T-helper 2 cell treated with Interferon-gamma antibody and Interleukin-4, amounts not matched to agents 5 μg/mL and 100 μg/mL, for 36 hours (primary cell): ENCODE results near the gene FIBCD1.

ENCODE experiments used
- DNase-seq: peaks from one replicate; pipeline ENCODE4 v3.0.0; 2021; ENCODE audit warnings: low spot score
- H3K27ac Mint-ChIP-seq: one replicate; pipeline ENCODE4 v1.8.0; 2021; ENCODE audit warnings: mild to moderate bottlenecking, mixed read lengths
- H3K27me3 Mint-ChIP-seq: one replicate; pipeline ENCODE4 v1.8.0; 2021; ENCODE audit warnings: low read depth, mixed read lengths
- H3K36me3 Mint-ChIP-seq: one replicate; pipeline ENCODE4 v1.8.0; 2021; ENCODE audit warnings: low read depth, mixed read lengths
- H3K4me1 Mint-ChIP-seq: one replicate; pipeline ENCODE4 v1.8.0; 2021; ENCODE audit warnings: low read depth, mixed read lengths
- H3K4me3 Mint-ChIP-seq: one replicate; pipeline ENCODE4 v1.8.0; 2022; ENCODE audit warnings: mild to moderate bottlenecking, moderate library complexity, mixed read lengths
- H3K9me3 Mint-ChIP-seq: one replicate; pipeline ENCODE4 v1.8.0; 2021; ENCODE audit warnings: mixed read lengths

Gene FIBCD1

GRCh38 chr9:130882696-130883225, 56.3 kb downstream of the FIBCD1 start:
- H3K4me1 Mint-ChIP-seq, result no peaks in the 10 kb centered on the region
- no peak for DNase-seq
- H3K27me3 Mint-ChIP-seq, result no peaks in the 10 kb centered on the region
- H3K36me3 Mint-ChIP-seq, result peaks cover 20% of the 10 kb centered on the region
- H3K4me3 Mint-ChIP-seq, result no peak overlapping the region
- H3K9me3 Mint-ChIP-seq, result no peaks in the 10 kb centered on the region
- H3K27ac Mint-ChIP-seq, result no peak overlapping the region

DNA sequence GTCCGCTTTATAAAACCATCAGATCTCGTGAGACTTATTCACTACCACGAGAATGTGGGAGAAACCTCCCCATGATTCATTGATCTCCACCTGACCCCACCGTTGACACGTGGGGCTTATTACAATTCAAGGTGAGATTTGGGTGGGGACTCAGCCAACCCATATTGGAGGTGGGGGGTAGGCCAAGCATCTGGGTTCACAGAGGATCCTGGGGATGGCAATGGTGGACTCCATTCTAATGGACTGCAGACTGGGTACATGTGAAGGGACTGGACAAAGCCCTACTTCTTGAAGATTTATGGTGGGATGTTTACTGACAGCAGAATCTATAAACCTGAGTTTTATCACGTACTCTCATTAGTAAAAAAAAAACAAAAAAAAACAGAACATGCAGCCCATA, 57.5 kb downstream of the FIBCD1 start:
- no peak for DNase-seq
- Mint-ChIP-seq H3K9me3 (no peaks in the 10 kb centered on the region), H3K27ac (no peak overlapping the region), H3K4me3 (no peak overlapping the region), H3K27me3 (no peaks in the 10 kb centered on the region), H3K4me1 (no peaks in the 10 kb centered on the region), H3K36me3 (peaks cover 23% of the 10 kb centered on the region)

GRCh38 chr9:130880599-130881220, 58.3 kb downstream of the FIBCD1 start:
- H3K27me3 Mint-ChIP-seq, result no peaks in the 10 kb centered on the region
- H3K4me1 Mint-ChIP-seq, result no peaks in the 10 kb centered on the region
- no peak overlapping the region for H3K27ac Mint-ChIP-seq
- no peak overlapping the region for H3K4me3 Mint-ChIP-seq
- DNase-seq, result no peak
- peaks cover 21% of the 10 kb centered on the region for H3K36me3 Mint-ChIP-seq
- no peaks in the 10 kb centered on the region for H3K9me3 Mint-ChIP-seq

DNA sequence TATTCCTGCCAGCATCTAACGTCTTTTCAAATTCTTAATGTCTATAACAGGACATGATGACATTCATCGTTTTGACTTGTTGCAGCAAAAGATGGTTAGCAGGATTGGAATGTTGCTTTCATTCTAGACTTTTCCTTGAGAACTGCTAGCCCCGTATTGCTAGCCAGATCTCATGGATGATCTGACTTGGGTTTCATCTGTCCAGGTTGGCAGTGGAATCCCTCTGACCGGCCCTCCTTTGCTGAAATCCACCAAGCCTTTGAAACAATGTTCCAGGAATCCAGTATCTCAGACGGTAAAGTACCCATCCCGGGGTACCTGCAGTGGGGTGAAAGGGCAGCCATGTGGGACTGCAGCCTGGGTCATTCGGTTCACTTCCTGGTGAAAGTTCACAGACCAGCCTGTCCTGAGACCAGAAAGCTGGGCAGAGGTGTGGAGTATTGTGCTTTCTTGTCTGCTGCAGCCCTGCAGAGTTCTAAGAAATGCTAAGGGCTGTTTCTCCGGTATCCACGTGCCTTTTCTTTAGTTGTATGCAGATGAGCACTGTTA, 59.1 kb downstream of the FIBCD1 start:
- H3K36me3 Mint-ChIP-seq, result peaks cover 21% of the 10 kb centered on the region

DNA sequence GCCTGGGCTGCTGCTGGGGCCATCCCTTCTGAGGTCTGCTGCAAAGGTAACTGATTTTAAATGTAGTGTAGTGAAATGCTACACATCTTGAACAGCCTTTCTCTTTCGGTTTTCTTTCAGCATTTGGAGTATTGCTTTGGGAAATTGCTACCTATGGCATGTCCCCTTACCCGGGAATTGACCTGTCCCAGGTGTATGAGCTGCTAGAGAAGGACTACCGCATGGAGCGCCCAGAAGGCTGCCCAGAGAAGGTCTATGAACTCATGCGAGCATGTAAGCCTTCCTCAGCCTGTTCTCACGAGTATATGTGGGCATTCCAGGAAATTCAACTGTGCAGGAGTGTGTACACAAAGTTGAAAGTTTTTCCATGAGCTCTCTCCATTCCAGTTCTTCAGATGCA, 60.8 kb downstream of the FIBCD1 start:
- Mint-ChIP-seq H3K36me3 (peaks cover 23% of the 10 kb centered on the region), H3K4me1 (no peaks in the 10 kb centered on the region), H3K4me3 (no peak overlapping the region), H3K27ac (no peak overlapping the region), H3K27me3 (no peaks in the 10 kb centered on the region), H3K9me3 (no peaks in the 10 kb centered on the region)
- DNase-seq, result no peak

More for the DNA sequence above, 59.1 kb downstream of the FIBCD1 start:
- Mint-ChIP-seq H3K27ac (no peak overlapping the region), H3K27me3 (no peaks in the 10 kb centered on the region), H3K4me1 (no peaks in the 10 kb centered on the region), H3K4me3 (no peak overlapping the region), H3K9me3 (no peaks in the 10 kb centered on the region)
- DNase-seq, result no peak

- Mint-ChIP-seq H3K9me3 (no peaks in the 10 kb centered on the region), H3K4me1 (no peaks in the 10 kb centered on the region), H3K36me3 (peaks cover 24% of the 10 kb centered on the region), H3K27me3 (no peaks in the 10 kb centered on the region), H3K4me3 (no peak overlapping the region), H3K27ac (no peak overlapping the region)
- no peak for DNase-seq
Measured at GRCh38 chr9:130877300-130877699, 61.7 kb downstream of the FIBCD1 start.

- no peak overlapping the region for H3K27ac Mint-ChIP-seq
Measured at GRCh38 chr9:130874783-130875182, 64.3 kb downstream of the FIBCD1 start.

DNA sequence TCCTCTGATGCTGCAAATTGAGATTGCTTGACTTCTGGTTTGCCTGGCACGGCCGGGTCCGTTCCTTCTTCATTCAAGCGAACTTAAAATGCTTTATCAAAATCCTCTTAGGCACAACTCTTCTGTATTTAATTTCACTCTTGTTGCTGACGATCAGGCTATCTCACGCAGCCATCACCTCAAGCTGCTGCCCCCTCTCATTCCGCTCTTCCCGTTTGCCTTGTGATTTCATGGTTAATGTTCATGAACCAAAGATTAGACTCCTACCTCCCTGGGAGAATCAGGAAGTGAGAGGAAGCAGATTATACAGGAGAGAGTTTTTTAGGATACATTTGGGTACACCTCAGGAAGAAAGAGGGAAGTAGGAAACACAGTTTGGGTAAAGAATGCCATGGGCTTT, 65.1 kb downstream of the FIBCD1 start:
- H3K27me3 Mint-ChIP-seq, result no peaks in the 10 kb centered on the region
- peaks cover 22% of the 10 kb centered on the region for H3K36me3 Mint-ChIP-seq
- no peaks in the 10 kb centered on the region for H3K9me3 Mint-ChIP-seq

More at GRCh38 chr9:130874783-130875182, 64.3 kb downstream of the FIBCD1 start:
- Mint-ChIP-seq H3K4me3 (no peak overlapping the region), H3K36me3 (peaks cover 22% of the 10 kb centered on the region), H3K9me3 (no peaks in the 10 kb centered on the region), H3K27me3 (no peaks in the 10 kb centered on the region), H3K4me1 (no peaks in the 10 kb centered on the region)
- no peak for DNase-seq

DNA sequence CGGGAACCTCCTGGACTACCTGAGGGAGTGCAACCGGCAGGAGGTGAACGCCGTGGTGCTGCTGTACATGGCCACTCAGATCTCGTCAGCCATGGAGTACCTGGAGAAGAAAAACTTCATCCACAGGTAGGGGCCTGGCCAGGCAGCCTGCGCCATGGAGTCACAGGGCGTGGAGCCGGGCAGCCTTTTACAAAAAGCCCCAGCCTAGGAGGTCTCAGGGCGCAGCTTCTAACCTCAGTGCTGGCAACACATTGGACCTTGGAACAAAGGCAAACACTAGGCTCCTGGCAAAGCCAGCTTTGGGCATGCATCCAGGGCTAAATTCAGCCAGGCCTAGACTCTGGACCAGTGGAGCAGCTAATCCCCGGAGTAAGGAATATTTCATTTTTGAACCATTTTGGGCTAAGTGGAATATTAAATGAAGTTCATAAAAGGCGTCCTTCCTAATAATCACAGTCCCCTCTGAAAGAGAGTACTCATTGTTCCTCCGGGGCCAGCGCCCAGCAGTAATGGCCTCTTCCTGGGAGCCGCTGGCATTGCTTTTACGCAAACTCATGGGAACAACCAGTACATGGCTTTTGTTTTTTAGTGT, 66.0 kb downstream of the FIBCD1 start:
- Mint-ChIP-seq H3K4me3 (no peak overlapping the region), H3K27me3 (no peaks in the 10 kb centered on the region), H3K36me3 (peaks cover 20% of the 10 kb centered on the region), H3K27ac (no peak overlapping the region), H3K9me3 (no peaks in the 10 kb centered on the region), H3K4me1 (no peaks in the 10 kb centered on the region)
- DNase-seq, result no peak

More for the DNA sequence above, 65.1 kb downstream of the FIBCD1 start:
- no peaks in the 10 kb centered on the region for H3K4me1 Mint-ChIP-seq
- H3K27ac Mint-ChIP-seq, result no peak overlapping the region
- no peak for DNase-seq
- no peak overlapping the region for H3K4me3 Mint-ChIP-seq

GRCh38 chr9:130872508-130872907, 66.5 kb downstream of the FIBCD1 start:
- H3K4me1 Mint-ChIP-seq, result no peaks in the 10 kb centered on the region
- DNase-seq, result no peak
- H3K36me3 Mint-ChIP-seq, result peaks cover 20% of the 10 kb centered on the region
- no peaks in the 10 kb centered on the region for H3K27me3 Mint-ChIP-seq
- H3K27ac Mint-ChIP-seq, result no peak overlapping the region
- no peak overlapping the region for H3K4me3 Mint-ChIP-seq
- no peaks in the 10 kb centered on the region for H3K9me3 Mint-ChIP-seq

DNA sequence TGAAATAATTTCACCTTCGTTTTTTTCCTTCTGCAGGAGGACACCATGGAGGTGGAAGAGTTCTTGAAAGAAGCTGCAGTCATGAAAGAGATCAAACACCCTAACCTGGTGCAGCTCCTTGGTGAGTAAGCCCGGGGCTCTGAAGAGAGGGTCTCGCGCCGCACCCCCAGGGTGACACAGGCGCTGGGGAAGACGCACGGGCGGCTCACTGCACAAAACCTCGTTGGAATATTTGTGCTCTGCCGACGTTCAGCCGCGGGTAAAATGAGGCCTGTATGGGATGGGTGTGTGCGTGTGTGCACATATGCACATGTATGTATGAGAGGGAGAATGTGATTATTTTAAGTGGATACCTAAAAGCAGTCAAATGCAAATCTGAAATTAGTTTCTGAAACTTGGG, 67.0 kb downstream of the FIBCD1 start:
- Mint-ChIP-seq H3K4me1 (no peaks in the 10 kb centered on the region), H3K4me3 (no peak overlapping the region), H3K27ac (no peak overlapping the region), H3K27me3 (no peaks in the 10 kb centered on the region), H3K36me3 (peaks cover 17% of the 10 kb centered on the region), H3K9me3 (no peaks in the 10 kb centered on the region)
- DNase-seq, result no peak

DNA sequence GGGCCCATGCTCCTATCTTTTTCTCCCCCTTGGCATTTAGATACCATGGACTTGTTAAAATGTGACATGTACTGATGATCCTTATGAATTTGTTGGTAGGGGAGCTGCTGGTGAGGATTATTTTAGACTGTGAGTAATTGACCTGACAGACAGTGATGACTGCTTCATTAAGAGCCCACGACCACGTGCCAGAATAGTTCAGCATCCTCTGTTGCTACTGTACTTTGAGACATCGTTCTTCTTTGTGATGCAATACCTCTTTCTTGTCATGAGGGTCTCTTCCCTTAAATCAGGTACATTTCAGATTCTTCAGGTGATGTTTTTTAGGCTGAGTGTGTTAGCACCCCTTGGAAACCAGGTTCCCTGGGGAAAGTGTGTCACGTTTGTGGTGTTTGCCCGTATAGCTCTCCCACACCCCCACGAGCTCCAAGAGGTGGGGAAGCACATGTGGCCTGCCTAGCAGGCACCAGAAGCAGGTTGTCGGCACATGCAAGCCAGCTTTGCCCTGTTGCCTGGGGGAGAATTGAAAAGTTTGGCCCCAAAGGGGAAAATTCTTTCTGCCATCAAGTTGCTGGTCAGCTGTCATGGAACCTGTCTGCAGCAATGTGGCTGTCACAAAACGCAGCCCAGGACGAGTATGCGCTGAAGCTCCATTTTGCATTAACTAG, 67.5 kb downstream of the FIBCD1 start:
- H3K36me3 Mint-ChIP-seq, result peaks cover 17% of the 10 kb centered on the region
- H3K9me3 Mint-ChIP-seq, result no peaks in the 10 kb centered on the region
- H3K4me3 Mint-ChIP-seq, result no peak overlapping the region
- H3K27me3 Mint-ChIP-seq, result no peaks in the 10 kb centered on the region
- DNase-seq, result no peak
- H3K4me1 Mint-ChIP-seq, result peaks cover under 1% of the 10 kb centered on the region
- H3K27ac Mint-ChIP-seq, result no peak overlapping the region

DNA sequence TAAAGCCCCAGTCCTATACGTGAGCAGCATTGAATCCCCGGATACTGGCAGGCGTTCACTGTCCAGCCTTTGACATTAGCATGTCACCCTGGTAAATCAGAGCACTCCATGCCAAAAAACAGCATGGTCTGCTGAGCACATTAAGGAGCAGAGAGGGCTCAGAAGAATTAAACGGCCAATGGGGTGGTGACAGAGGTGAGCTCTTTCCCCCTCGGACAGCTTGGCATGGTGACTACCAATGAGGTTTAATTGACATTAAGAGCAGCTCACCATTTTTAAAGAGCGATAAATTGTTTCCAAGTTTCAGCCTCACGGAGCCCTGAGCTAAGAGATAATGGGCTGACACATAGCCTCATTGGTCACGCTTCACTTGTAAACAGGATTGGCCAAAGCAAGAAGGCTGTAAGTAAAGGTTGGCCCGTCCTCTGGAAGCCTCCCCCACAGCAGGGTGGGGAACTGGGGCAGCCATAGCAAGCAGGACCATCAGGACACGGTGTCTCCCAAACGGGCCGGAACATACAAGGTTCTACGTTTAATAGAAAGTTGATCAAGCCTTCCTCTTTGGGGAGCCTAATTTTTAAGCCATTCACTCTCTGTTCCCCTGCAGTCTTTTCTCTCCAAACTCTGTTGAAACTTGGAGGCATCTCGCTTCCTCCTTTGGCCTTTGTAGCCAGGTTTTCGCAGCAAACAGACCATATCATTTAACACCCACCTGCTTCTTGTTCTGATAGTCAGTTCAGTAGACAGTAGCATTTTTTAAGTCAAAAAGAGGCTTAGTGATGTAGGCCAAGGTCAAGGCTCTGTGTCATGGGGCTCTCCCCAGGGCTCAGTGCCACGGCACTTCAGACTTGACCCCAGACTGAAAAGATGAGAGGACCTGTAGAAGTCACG, 68.3 kb downstream of the FIBCD1 start:
- Mint-ChIP-seq H3K4me3 (no peak overlapping the region), H3K27ac (no peak overlapping the region), H3K36me3 (peaks cover 18% of the 10 kb centered on the region), H3K27me3 (no peaks in the 10 kb centered on the region), H3K4me1 (peaks cover 3% of the 10 kb centered on the region), H3K9me3 (no peaks in the 10 kb centered on the region)
- DNase-seq, result no peak
